Hepatic stellate cell (primary cell): Measurements from ENCODE around the gene PRMT5.
"Not testable (repeated sequence)": the region's sequence is repeated elsewhere in the genome, so short reads cannot be mapped to it uniquely, and the experiment has no call there.

Experiments
- DNase-seq: peaks from one replicate; pipeline ENCODE4 v3.0.0; 2011; ENCODE audit warnings: low spot score

The PRMT5 gene

DNA sequence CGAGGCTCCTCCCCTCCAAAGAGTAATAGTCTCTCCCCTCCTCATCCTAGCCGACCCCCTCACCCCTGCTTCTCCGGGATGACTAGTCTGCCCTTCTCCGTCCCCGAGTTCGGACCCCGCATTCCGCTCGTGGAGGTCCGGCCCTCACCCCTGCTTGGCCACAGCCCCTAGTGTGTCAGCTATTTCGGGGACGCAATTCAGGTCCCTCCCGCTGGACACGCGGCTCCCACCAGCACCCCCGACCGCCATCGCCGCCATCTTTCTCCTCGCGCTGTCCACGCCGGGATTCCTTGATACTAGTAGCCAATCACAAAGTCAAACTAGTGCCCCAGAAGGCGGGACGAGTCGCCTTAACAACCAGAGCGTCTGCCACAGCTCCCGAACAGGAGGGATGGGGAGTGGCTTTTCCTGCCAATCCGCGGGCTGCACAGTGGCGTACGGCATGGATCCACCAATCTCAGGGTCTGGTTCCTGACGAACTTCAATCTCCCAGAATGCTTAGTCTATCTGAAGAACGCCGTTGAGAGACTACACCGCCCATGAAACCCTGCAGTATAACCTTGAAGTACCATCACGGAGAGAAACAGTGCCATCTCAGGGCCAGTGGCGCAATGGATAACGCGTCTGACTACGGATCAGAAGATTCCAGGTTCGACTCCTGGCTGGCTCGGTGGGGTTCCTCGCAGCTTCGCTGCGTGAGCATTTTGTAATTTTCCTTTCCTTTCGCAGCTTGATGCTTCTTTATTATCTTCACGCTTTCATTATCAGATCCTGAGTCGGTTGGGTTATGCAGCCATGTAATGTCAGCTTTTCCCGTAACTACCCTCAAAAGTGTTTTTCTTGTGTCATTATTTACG is at the start of gene PRMT5:
Gene PRMT5, minus strand, starts transcription at position 273 of the 857 bp plus-strand sequence. Its CDS starts 15 bp downstream, at position 258.
- DNase-seq = peak; percentile 97

DNA sequence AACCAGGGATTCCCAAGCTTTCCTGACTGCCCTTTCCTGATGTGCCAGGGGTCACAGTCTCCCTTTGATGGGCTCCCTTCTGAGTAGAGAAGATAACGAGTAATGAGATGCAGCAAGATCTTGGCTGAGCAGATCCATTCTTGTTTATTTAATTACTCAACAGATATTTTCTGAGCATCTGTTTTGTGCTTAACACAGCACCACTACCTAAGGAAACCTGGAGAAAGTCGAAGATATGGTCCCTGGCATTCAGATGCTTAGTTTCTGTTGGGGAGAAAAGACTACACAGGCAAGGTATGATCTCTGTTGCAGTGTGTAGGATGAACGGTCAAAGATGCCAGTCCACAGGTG is 49.3 kb upstream of the PRMT5 start:
- peak; percentile 31 for DNase-seq

DNA sequence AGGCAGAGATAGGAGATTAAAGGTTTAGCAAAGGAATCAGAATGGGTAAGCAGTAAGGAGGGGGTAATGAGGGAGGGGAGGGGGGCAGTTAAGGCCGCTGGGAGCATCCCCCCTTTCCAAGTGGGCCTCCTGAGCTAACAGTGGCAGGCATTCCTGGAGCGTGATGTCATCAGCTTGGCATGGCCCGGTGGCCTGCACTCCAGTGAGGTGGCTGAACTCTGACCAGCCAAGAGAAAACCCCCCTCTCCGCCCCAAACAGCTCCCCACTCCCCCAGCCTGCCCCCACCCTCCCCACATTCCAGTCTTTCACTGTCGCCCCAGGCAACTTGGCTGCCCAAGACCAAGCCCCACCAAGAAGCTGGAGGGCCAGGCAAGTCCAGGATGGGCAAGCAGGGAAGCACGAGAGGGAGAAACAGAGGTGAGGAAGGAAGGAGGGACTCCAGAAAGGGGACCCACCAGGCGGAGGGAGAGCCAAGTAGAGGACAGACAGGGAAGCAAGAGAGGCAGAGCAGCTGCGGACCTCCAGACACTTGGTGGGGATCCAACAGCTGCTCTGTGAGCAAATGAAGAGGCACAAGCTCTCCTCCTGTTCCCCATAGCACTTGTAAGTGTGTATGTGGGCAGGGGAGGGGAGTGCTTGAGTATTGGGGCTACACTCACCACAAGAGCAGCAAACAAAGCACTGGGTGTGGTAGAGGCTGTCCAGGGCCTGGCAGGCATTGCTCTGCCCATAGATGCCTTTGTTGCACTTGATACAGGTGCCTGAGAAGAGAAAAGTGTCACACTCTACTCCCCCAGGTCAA is 48.7 kb upstream of the PRMT5 start:
- DNase-seq = peak; percentile 84

DNA sequence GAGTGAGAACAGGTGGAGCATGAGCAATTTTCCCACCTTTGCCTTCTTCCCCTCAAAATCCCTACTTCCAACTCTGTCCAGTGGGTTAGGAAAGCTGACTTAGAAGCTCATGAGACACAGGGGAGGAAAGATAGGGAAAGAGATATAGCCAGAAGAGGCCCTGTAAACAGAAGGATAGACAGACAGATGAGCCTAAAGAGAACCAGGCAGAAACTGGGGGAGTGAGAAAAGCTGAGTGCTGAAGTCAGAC is 48.2 kb upstream of the PRMT5 start:
- no peak for DNase-seq

DNA sequence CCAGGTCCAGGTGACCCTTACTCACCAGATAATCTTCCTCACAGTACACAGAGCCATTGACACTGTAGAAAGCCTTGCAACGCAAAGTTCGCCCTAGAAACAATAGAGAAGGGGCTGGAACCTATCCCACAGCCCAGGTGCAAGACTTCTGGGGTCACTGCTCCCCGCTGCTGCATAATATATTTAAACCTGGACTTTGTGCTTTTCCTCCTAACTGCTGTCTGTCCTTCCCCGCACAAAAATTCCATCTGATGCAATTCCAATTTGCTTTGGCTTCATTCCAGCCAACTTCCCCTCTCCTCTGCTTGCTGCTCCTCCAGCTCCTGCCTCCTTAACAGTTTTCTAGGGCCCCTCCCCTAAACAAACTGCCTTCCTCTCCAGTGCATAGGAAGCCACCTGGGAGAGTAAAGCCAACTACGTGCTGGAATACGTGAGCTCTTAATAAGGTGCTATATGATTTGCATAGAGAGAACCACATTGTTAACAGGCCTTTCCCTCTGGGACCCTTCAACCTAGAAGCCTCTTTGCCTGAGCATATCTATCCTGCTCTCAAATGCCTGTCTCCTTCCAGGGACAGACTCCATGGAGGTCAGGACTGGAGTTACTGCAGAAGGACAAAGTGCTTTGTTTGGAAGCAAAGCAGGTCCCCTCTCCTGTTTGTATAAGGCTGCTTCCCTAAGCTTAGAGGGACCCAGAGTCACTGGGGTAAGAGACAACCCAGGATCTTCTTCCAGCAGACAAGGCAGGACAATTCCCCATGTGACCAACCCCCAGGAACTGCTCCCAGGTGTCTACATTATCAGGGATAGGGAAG is 47.7 kb upstream of the PRMT5 start:
- DNase-seq = peak; percentile 46

DNA sequence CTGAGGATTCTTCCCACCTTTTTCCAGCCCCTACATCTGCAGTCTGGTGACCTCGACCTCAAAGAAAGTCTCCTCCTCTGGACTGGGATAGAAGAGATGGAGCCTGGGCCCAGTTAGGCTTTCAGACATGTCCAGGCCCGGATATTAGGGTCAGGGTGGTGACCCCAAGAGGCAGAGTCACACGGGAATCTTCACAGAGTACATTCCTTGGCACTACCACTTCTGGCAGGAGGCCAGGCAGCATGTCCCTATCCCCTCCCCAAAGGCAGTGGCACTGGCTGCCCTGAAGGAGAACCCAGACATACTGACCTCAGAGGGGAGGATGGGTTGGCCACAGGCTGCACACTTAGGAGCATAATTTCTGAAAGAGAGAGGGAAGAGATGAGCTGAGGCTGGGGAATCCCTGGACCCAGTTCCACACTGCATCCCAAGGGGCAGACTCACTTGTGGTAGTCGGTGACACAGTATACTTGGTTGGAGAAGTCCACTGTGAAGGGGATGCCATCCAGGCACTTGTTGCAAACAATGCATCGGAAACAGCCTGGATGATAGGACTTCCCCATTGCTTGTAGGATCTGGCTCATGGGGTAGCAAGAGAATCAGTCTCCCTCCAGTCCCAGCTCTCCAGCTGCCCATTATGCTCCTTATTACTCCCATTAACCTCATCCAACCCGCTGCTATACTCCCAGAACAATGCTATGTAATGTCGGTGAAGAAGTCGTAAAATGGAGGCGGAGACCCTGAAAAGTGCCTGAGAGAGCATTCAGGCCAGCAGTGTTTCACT is 45.5 kb upstream of the PRMT5 start:
- DNase-seq = peak; percentile 10

DNA sequence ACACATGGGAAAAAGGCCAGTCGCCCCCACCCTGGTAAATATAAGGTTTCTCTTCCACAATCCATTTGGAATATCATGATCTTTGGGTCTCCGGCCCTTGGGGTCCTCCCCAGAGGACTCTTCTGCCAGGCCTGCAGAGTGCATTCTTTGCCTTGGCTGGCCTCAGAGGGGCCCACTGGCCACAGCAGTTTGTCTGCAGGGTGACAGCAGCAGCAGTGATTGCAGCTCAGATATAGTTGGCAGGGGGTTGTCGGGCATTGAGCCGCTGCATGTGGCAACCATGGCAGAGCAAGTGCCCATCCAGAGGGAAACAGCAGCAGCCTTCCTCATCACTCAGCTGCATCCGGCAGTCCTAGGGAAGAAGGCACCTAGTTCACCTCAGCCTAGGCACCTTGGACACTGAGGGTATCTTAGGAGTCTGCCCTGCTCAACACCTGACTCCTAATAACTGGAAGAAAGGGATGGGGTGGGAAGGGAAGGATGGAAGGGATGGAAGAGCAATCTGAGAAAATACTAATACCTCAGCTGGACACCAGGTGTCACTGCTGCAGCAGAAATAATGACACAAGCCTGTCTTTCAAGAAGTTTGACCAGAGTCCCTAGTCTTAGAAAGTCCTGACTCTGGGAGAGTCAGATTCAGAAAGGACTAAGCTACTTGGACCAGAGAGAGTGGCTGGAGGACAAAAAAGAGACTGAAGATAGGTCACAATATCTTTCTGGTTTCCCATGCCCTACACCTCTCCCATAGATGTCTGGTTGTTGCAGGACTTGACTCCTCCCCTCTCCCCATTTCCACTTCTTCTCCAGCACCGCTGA is 44.2 kb upstream of the PRMT5 start:
- peak; percentile 69 for DNase-seq

DNA sequence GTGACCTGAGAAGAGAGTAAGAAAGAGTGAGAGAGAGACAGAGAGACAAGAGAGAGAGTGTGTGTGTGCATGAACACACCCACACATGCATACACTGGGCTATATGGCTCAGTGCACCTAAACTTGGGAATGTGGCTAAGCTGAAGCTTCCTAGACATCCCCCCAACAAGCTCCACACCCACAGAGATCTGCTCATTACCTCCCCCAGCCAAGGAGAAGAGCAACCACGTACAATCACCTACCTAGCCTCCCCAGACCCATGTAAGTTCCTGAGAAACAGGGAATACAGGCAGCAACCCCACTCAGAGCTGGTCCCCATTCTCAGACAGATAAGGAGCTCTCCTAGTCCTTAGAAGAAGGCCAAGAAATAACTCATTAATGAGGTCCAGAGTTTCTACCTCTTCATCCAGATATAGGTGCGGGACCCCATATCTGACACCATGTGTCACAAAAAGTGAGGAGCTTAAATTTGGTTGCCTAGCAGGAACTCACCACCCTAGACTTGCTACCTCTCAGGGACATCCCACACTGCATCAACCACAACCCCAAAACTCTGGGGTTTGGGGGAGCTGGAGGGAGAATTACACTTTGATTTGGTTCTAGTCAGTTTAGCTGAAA is 43.2 kb upstream of the PRMT5 start:
- no peak for DNase-seq

DNA sequence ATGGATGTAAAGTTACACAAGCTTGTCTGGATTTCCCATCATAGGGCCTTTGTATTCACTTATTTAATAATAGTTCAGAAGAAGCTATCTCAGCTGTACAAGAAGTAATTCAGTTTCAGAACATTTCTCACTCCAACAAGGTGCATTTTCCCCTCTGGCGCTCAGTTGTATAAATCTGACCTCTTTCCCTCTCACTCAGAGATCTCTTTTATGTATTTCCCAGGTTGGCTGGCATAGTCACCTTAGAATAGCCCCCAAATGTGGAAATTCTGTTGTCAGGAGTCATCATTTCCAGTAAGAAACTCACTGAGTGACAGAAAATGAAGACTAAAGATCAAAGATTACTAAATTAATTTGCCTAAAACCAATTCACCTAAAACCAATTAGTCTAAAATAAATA is 42.0 kb upstream of the PRMT5 start:
- no peak for DNase-seq

DNA sequence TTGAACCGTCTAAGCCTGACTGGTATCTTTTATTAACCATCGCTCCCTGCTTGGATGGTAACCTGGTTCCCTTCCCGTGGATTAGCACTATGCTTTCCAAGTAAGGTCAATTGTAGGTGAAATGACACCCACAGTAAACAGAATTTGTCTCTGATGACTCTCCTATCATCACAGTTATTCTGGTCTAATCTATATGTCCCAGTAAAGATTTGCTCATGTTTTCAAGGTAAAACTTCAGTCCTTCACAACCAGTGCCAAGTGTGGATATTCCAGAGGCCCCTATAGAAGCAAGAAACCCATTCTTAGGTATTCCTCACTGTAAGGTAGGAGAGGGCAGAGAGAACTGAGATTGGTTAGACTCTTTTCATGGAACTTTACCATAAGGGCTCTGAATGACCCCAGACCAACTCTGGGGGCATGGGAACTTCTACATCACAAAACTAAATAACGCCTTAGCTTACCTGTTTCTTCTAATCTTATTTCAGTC is 37.6 kb upstream of the PRMT5 start:
- no peak for DNase-seq

DNA sequence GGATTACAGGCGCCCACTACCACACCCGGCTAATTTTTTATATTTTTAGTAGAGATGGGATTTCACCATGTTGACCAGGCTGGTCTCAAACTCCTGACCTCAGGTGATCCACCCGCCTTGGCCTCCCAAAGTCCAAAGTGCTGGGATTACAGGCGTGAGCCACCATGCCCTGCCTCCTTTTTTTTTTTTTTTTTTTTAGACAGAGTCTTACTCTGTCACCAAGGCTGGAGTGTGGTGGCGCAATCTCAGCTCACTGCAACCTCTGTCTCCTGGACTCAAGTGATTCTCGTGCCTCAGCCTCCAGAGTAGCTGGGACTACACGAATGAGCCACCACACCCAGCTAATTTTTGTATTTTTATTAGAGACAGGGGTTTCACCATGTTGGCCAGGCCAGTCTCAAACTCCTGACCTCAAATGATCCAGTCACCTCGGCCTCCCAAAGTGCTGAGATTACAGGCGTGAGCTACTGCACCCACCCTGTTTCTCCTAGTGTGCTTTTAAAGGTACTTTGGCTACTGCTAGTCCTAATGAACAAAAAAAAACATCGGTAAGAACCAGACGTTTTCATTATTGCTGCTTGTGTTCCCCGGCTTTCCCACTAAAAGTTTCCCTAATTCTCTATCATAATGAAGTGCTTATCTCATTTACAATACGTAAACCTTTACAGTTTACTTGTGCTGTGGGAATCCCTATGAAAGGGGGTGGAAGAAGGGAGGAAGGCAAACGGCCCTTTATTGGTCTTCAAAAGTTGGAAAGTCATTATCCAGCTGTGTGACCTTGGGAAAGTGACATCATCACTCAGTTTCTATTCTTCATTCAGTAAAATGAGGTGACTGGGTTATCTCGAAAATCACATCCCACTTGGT is 37.0 kb upstream of the PRMT5 start:
- DNase-seq = not testable (repeated sequence)

DNA sequence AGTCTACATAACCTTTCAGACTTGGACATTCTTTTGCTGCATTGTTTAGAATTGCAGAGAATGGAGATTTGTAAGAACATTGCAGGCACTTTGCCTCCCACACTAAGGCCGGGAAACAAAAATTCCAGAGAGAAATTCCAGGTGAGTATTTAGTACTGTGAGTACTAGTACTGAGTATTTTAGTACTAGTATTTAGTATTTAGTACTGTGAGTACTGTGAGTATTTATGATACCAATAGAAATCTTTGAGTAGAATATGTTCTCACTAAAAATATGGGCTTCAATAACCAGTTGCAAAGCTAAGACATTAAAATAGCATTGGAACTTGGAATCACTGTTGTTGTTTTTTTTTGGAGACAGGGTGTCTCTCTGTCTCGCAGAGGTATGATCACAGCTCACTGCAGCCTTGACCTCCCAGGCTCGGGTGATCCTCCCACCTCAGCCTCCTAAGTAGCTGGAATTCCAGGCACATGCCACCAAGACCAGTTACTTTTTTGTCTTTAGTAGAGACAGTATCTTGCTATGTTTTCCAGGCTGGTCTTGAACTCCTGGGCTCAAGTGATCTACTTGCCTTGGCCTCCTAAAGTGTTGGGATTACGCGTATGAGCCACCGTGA is 33.0 kb upstream of the PRMT5 start:
- no peak for DNase-seq

DNA sequence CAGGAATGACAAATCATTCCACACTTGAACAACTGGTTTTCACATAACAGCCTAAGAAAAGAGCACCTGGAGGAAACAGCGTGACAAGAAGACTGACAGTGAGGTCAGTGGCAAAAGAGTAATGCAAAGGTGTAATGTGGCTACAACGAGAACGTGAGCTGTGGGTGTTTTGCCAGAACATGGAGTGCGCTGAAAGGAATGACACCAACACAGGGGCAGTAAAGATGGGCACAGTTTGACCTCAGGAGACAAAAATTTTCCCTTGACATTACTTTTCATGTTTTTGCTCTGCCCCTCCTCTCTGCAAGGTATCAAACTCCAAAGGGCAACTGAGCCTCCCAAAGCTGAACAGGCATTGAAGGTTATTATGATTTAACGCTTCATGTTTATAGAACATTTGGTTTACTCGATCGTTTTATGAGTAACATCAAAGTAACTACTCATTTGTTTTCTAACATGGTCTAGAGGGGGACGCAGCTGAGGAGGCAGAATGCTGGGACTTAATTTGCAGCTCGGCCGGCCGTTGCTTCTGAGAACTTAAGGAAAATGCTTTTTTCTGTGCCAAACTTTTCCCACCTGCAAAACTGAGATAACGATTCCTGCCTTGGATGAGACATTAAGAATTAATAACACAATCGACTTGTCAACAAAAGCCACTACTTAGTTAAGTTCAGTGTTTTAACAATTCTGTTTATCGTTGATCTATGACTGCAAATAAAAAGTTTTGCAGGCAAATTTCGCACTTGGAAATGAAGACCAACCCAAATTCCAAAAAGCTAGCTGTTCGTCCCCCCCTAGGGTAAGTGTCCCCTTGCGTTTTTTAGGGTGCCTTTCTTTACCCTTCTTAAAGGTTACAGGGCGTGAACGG is 26.8 kb upstream of the PRMT5 start:
- DNase-seq = no peak

DNA sequence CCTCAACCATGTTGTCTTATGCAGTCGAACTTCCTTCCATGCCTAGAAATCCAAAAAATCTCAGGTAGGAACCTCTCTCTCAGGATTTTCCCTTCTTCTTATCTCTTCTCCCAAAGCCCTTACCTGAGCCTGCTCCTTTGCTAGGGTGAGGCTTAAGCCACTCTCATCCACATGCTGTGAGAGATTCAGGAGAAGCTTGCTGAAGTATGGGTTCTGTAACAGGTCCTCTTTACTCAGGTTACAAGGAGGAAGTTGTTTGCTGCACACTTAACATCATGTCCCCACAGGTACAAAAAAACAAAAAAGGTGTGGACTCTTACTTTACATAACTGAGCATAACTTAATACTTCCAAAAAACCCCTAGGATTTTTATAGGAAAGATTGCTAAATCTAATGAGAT is 23.2 kb upstream of the PRMT5 start:
- no peak for DNase-seq

DNA sequence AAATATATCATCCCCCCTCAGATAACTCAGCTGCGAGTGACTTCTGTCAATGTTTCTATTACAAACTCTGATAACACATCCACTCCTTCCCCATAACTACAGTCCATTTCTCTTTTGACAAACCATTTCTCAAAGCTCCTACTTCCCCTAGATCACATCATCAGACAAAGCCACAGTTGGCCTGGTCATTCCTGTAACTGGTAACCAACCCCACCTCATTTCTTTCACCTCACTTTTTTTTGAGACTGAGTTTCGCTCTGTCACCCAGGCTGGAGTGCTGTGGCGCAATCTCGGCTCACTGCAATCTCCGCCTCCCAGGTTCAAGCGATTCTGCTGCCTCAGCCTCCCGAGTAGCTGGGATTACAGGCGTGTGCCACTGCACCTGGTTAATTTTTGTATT is 22.6 kb upstream of the PRMT5 start:
- not testable (repeated sequence) for DNase-seq

DNA sequence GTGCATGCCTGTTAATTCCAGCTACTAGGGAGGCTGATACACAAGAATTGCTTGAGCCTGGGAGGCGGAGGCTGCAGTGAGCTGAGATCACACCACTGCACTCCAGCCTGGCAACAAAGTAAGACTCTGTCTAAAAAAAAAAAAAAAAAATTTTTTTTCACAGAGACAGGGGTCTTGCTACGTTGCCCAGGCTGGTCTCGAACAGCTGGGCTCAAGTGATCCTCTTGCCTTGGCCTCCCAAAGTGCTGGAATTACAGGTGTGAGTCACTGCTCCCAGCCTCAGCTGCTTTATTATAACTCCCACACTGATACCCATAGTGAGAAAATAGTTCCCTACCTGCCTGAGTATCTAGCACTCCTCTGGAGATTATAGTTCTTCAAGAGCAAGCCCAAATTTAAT is 16.5 kb upstream of the PRMT5 start:
- no peak for DNase-seq

DNA sequence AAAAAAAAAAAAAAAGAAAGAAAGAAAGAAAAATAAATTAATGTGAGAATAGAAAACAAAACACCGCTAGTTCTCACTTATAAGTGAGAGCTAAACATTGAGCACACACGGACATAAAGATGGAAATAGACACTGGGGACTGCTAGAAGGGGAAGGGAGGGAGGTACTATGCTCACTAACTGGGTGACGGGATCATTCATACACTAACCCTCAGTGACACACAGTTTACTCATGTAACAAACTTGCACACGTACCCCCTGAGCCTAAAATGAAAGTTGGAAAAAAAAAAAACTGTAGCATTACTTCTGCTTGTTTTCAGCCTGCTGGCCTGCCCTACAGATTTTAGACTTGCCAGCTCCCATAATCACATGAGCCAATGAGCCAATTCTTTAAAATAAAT is 10.5 kb upstream of the PRMT5 start:
- no peak for DNase-seq

DNA sequence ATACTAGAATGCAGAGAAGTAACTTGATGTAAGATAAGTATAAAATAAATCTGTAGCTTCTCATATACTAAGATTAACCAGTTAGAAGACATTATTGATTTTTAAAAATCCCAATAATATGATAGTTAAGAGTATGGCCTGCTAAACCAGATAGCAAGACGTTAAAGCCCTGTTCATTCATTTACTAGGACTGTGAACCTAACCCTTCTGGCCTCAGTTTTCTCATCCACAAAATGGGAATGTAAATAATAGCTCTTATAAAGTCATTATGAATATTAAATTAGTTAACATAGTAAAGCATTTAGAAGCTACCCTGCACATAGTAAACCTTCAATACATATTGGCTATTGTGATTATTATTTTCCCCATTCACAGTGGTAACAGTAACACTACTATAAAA is 6.0 kb upstream of the PRMT5 start:
- no peak for DNase-seq
